HG03575 (cell line): ENCODE measurements around the gene CGRRF1.

Experiments
- ATAC-seq: cut with Tn5 transposase; IDR thresholded peaks from one replicate; pipeline ENCODE4 v1.9.1; 2021; ENCODE audit not compliant: unreplicated experiment, insufficient number of reproducible peaks, low FRiP score; ENCODE audit errors: extremely low read depth

CGRRF1 gene

GRCh38 chr14:54567639-54568561, 58.2 kb downstream of the CGRRF1 start:
- ATAC-seq: no peak

- no peak for ATAC-seq
These were observed 59.3 kb downstream of the CGRRF1 start for GRCh38 chr14:54568821-54569595.

GRCh38 chr14:54570047-54570446, 60.3 kb downstream of the CGRRF1 start:
- no peak for ATAC-seq

GRCh38 chr14:54570631-54571415, 61.1 kb downstream of the CGRRF1 start:
- no peak for ATAC-seq

GRCh38 chr14:54572316-54572715, 62.6 kb downstream of the CGRRF1 start:
- no peak for ATAC-seq

- ATAC-seq: no peak
These were observed 64.8 kb downstream of the CGRRF1 start for GRCh38 chr14:54574528-54574927.

- no peak for ATAC-seq
These were observed 67.8 kb downstream of the CGRRF1 start for GRCh38 chr14:54577494-54577893.

- no peak for ATAC-seq
These were observed 68.3 kb downstream of the CGRRF1 start for GRCh38 chr14:54577977-54578376.

- no peak for ATAC-seq
These were observed 69.9 kb downstream of the CGRRF1 start for GRCh38 chr14:54579621-54580020.

- ATAC-seq: no peak
These were observed 71.2 kb downstream of the CGRRF1 start for GRCh38 chr14:54580933-54581332.

GRCh38 chr14:54582334-54582733, 72.6 kb downstream of the CGRRF1 start:
- ATAC-seq: no peak

GRCh38 chr14:54584097-54584496, 74.4 kb downstream of the CGRRF1 start:
- no peak for ATAC-seq

GRCh38 chr14:54585214-54585613, 75.5 kb downstream of the CGRRF1 start:
- ATAC-seq: no peak
